HEK293T (cell line): Measurements from ENCODE around the gene SEMA3B.

ENCODE experiments used
- CTCF ChIA-PET: fragments of 350-600 bp; formaldehyde crosslinking; extraction: SDS; loops from one replicate; lab custom pipeline; 2021; ENCODE audit warnings: antibody characterized with exemption, inconsistent platforms; lab: Yijun Ruan, JAX
- POLR2A ChIA-PET: fragments of 350-600 bp; formaldehyde crosslinking; extraction: SDS; loops from one replicate; lab custom pipeline; 2020; ENCODE audit warnings: antibody characterized with exemption, inconsistent platforms; lab: Yijun Ruan, JAX
- DNase-seq: peaks from one replicate; pipeline ENCODE4 v3.0.0; 2012; ENCODE audit warnings: mixed read lengths; ENCODE audit errors: extremely low spot score
- ARNT ChIP-seq: fragments of 450-650 bp; IDR thresholded peaks from 2 replicates; pipeline ENCODE4 v1.6.1; 2017; ENCODE audit warnings: mild to moderate bottlenecking
- BHLHE40 ChIP-seq: fragments of 450-650 bp; IDR thresholded peaks from 2 replicates; pipeline ENCODE4 v1.6.1; 2016; ENCODE audit warnings: mild to moderate bottlenecking, moderate library complexity, borderline replicate concordance
- CTBP1 ChIP-seq: fragments of 450-650 bp; IDR thresholded peaks from 2 replicates; pipeline ENCODE4 v1.6.1; 2016; ENCODE audit warnings: borderline replicate concordance
- ELF4 ChIP-seq: fragments of 450-650 bp; IDR thresholded peaks from 2 replicates; pipeline ENCODE4 v1.6.1; 2017; ENCODE audit warnings: antibody characterized with exemption
- FOXA1 ChIP-seq: fragments of 450-650 bp; IDR thresholded peaks from 2 replicates; pipeline ENCODE4 v1.6.1; 2016; ENCODE audit warnings: mild to moderate bottlenecking
- FOXK2 ChIP-seq: fragments of 450-650 bp; IDR thresholded peaks from 2 replicates; pipeline ENCODE4 v1.6.1; 2016; ENCODE audit warnings: mild to moderate bottlenecking
- FOXM1 ChIP-seq: fragments of 450-650 bp; IDR thresholded peaks from 2 replicates; pipeline ENCODE4 v1.6.1; 2017; ENCODE audit warnings: mild to moderate bottlenecking, borderline replicate concordance
- HDGF ChIP-seq: fragments of 450-650 bp; IDR thresholded peaks from 2 replicates; pipeline ENCODE4 v1.6.1; 2017; ENCODE audit warnings: antibody characterized with exemption, borderline replicate concordance
- L3MBTL2 ChIP-seq: fragments of 450-650 bp; conservative IDR thresholded peaks from 2 replicates; pipeline ENCODE4 v1.6.1; 2016; ENCODE audit warnings: mild to moderate bottlenecking
- LEF1 ChIP-seq: fragments of 450-650 bp; IDR thresholded peaks from 2 replicates; pipeline ENCODE4 v1.6.1; 2017; ENCODE audit warnings: mild to moderate bottlenecking, borderline replicate concordance
- NFRKB ChIP-seq: fragments of 450-650 bp; IDR thresholded peaks from 2 replicates; pipeline ENCODE4 v1.6.1; 2016; ENCODE audit warnings: mild to moderate bottlenecking, moderate library complexity
- PKNOX1 ChIP-seq: fragments of 450-650 bp; IDR thresholded peaks from 2 replicates; pipeline ENCODE4 v1.6.1; 2016
- SP1 ChIP-seq: fragments of 450-650 bp; IDR thresholded peaks from 2 replicates; pipeline ENCODE4 v1.6.1; 2017
- SUZ12 ChIP-seq: fragments of 450-650 bp; IDR thresholded peaks from 2 replicates; pipeline ENCODE4 v1.6.1; 2016; ENCODE audit warnings: mild to moderate bottlenecking
- TARDBP ChIP-seq: fragments of 450-650 bp; IDR thresholded peaks from 2 replicates; pipeline ENCODE4 v1.6.1; 2016
- ZNF384 ChIP-seq: fragments of 450-650 bp; IDR thresholded peaks from 2 replicates; pipeline ENCODE4 v1.6.1; 2016

Gene SEMA3B

GRCh38 chr3:50298836-50299637 lies 30.1 kb downstream of the SEMA3B start, which contains the start of the genes HYAL3 and NAA80:
TSS of gene HYAL3 (minus strand) at chr3:50299405. CDS start at chr3:50295602, 3,803 bp downstream.
TSS of gene NAA80 (minus strand) at chr3:50299405. CDS start at chr3:50297463, 1,942 bp downstream.
- no peak for TF ChIP-seq NFRKB
- TF ChIP-seq SP1, result no peak
- TF ChIP-seq TARDBP, result no peak
- TF ChIP-seq ZNF384, result no peak
- peak; percentile 73; the same call in 1 of the 2 replicates for TF ChIP-seq L3MBTL2
- TF ChIP-seq FOXA1, result no peak
- TF ChIP-seq SUZ12, result no peak
- no peak for TF ChIP-seq FOXK2
- no peak for TF ChIP-seq LEF1
- TF ChIP-seq HDGF, result peak; percentile 91
- CTCF ChIA-PET, result interaction anchor here (0.7 to 2.1 kb wide), 5 partner anchors 22 to 105 kb away, joined by 3 to 8 read pairs (median 4); no protein-coding TSS in a partner anchor
- POLR2A ChIA-PET, result interaction anchor here (0.6 to 3.5 kb wide), 11 partner anchors 15 to 270 kb away, joined by 3 to 23 read pairs (median 4); partner anchors contain the start of genes HEMK1 and TUSC2
- peak; percentile 98 for DNase-seq

- no peak for DNase-seq
- POLR2A ChIA-PET, result interaction anchor here (0.6 to 3.5 kb wide), 11 partner anchors 8 to 269 kb away, joined by 3 to 23 read pairs (median 4); partner anchors contain the start of genes HEMK1 and TUSC2
- peak; percentile 84 for TF ChIP-seq PKNOX1
- TF ChIP-seq NFRKB, result no peak
- CTCF ChIA-PET, result interaction anchor here (0.7 to 2.1 kb wide), 5 partner anchors 21 to 105 kb away, joined by 3 to 8 read pairs (median 4); no protein-coding TSS in a partner anchor
Measured at GRCh38 chr3:50299638-50299928, 30.6 kb downstream of the SEMA3B start.

- ChIA-PET POLR2A (interaction anchor here (0.6 to 3.5 kb wide), 11 partner anchors 9 to 239 kb away, joined by 3 to 23 read pairs (median 4); partner anchors contain the start of gene TUSC2), CTCF (interaction anchor here (1.3 to 2.1 kb wide), 3 partner anchors 20 to 106 kb away, joined by 3 to 8 read pairs (median 4); no protein-coding TSS in a partner anchor)
- TF ChIP-seq PKNOX1 (no peak), FOXA1 (no peak), ARNT (no peak), FOXM1 (no peak), HDGF (peak; percentile 71; the same call in 1 of the 2 replicates), L3MBTL2 (peak; percentile 27), BHLHE40 (no peak)
- no peak for DNase-seq
Measured at GRCh38 chr3:50299929-50300680, 31.2 kb downstream of the SEMA3B start.

- DNase-seq, result no peak
- ChIA-PET POLR2A (interaction anchor here (1.0 to 3.5 kb wide), 3 partner anchors 9 to 36 kb away, joined by 4 to 21 read pairs (median 5); partner anchors contain the start of gene TUSC2), CTCF (no interaction called here)
- no peak for TF ChIP-seq LEF1
- TF ChIP-seq TARDBP, result no peak
- no peak for TF ChIP-seq CTBP1
- no peak for TF ChIP-seq FOXM1
- no peak for TF ChIP-seq NFRKB
- TF ChIP-seq FOXK2, result no peak
- TF ChIP-seq BHLHE40, result no peak
- TF ChIP-seq PKNOX1, result no peak
- TF ChIP-seq ARNT, result no peak
- TF ChIP-seq HDGF, result no peak
- TF ChIP-seq ELF4, result no peak
- no peak for TF ChIP-seq L3MBTL2
- TF ChIP-seq ZNF384, result no peak
Measured at GRCh38 chr3:50300681-50301254, 31.8 kb downstream of the SEMA3B start.

GRCh38 chr3:50302095-50303012 lies 33.4 kb downstream of the SEMA3B start:
- ChIA-PET CTCF (no interaction called here), POLR2A (no interaction called here)
- DNase-seq, result no peak
- no peak for TF ChIP-seq L3MBTL2
- TF ChIP-seq FOXM1, result no peak
- no peak for TF ChIP-seq FOXK2
- TF ChIP-seq ELF4, result no peak
- no peak for TF ChIP-seq NFRKB
- no peak for TF ChIP-seq PKNOX1
- no peak for TF ChIP-seq ZNF384
- TF ChIP-seq SP1, result no peak
- no peak for TF ChIP-seq TARDBP
- no peak for TF ChIP-seq BHLHE40
